ENCODE results near the gene CCDC88B.

Gene CCDC88B

DNA sequence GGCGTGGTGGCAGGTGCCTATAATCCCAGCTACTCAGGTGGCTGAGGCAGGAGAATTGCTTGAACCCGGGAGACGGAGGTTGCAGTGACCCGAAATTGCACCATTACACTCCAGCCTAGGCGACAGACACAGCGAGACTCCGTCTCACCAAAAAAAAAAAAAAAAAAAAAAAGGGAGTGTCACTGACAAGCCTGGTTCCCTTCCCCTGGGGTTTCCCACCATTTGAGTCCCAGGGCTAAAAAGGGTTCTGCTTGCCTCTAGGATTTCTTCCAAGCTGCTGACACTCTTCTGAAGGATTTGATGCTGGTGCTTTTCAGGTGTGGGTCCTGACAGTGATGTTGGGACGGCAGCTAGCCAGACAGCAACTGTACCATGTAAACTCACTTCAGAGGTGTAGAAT, 1.3 kb upstream of the CCDC88B start:
- H3K4me1 ChIP-seq, result no peaks in the 10 kb centered on the region
- no peaks in the 10 kb centered on the region for H3K79me2 ChIP-seq
- no peak overlapping the region for H2AFZ ChIP-seq
- no peaks in the 10 kb centered on the region for H3K27me3 ChIP-seq (ENCODE audit: control insufficient read depth, insufficient read depth, low read length)
- no peaks in the 10 kb centered on the region for H3K36me3 ChIP-seq (ENCODE audit: control insufficient read depth, insufficient read depth, low read length)
- no peak for TF ChIP-seq CTCF (IDR thresholded peaks at IDR 0.05)
- no peaks in the 10 kb centered on the region for H3K9me3 ChIP-seq (ENCODE audit: control insufficient read depth, low read length)
- H3K9ac ChIP-seq, result no peak overlapping the region
- H3K27ac ChIP-seq, result no peak overlapping the region
- H3K4me3 ChIP-seq (ENCODE audit: low read depth, low read length), result no peak overlapping the region
- no peak overlapping the region for H3K4me2 ChIP-seq (ENCODE audit: low read length)

DNA sequence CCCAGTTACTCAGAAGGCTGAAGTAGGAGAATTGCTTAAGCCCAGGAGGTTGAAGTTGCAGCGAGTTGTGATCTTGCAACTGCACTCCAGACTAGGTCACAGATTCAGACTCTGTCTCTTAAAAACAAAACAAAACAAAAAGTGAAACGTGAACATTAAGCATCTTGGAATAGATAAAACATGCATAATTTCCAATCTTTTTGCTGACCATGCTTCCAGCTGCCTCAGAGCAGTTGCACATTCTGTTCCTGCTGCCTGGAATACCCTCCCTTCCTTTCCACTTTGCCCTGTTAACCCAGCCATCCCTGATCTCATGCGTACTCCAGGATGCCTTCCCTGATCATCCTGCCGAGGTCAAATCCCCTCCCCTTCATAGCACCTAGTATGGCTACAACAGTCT, 718 bp upstream of the CCDC88B start:
- Histone ChIP-seq H3K4me1 (no peaks in the 10 kb centered on the region), H3K27me3 (ENCODE audit: control insufficient read depth, insufficient read depth, low read length) (no peaks in the 10 kb centered on the region), H3K9me3 (ENCODE audit: control insufficient read depth, low read length) (no peaks in the 10 kb centered on the region), H3K9ac (no peak overlapping the region), H2AFZ (no peak overlapping the region), H3K4me3 (ENCODE audit: low read depth, low read length) (no peak overlapping the region), H3K79me2 (no peaks in the 10 kb centered on the region), H3K27ac (no peak overlapping the region), H3K4me2 (ENCODE audit: low read length) (no peak overlapping the region), H3K36me3 (ENCODE audit: control insufficient read depth, insufficient read depth, low read length) (no peaks in the 10 kb centered on the region)
- no peak for TF ChIP-seq CTCF (IDR thresholded peaks at IDR 0.05)

DNA sequence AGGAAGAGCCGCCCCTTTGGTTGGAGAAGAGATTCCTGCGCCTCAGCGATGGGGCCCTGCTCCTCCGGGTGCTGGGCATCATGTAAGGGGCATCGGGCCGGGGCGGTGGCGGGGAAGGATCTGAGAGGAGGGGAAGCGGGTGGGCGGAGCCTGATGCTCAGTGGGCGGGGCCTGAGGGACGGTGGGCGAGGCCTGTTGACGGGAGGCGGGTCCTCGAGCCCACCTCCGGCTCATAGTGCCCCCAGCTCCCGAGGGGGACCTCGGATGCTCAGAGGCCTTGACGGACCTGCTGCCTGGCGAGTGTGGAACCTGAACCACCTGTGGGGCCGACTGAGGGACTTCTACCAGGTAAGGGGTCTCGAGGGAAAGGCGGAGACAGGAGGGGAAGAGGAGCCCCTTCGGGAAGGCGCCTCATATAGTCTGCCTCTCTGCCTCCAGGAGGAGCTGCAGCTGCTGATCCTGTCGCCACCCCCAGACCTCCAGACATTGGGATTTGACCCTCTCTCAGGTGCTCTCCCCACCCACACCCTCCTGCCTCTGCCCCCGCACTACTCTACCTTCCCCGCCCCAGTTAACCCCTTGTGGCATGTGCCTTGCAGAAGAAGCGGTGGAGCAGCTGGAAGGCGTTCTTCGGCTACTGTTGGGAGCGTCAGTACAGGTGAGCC, 799 bp downstream of the CCDC88B start:
- no peak overlapping the region for H3K27ac ChIP-seq
- no peak overlapping the region for H3K9ac ChIP-seq
- no peaks in the 10 kb centered on the region for H3K4me1 ChIP-seq
- no peak overlapping the region for H2AFZ ChIP-seq
- H3K27me3 ChIP-seq (ENCODE audit: control insufficient read depth, insufficient read depth, low read length), result no peaks in the 10 kb centered on the region
- no peaks in the 10 kb centered on the region for H3K79me2 ChIP-seq
- no peaks in the 10 kb centered on the region for H3K36me3 ChIP-seq (ENCODE audit: control insufficient read depth, insufficient read depth, low read length)
- TF ChIP-seq CTCF (IDR thresholded peaks at IDR 0.05), result no peak
- H3K4me2 ChIP-seq (ENCODE audit: low read length), result no peak overlapping the region
- no peak overlapping the region for H3K4me3 ChIP-seq (ENCODE audit: low read depth, low read length)
- H3K9me3 ChIP-seq (ENCODE audit: control insufficient read depth, low read length), result no peaks in the 10 kb centered on the region

GRCh38 chr11:64341429-64341828, 1.4 kb downstream of the CCDC88B start:
- H3K36me3 ChIP-seq (ENCODE audit: control insufficient read depth, insufficient read depth, low read length), result no peaks in the 10 kb centered on the region
- H3K4me2 ChIP-seq (ENCODE audit: low read length), result no peak overlapping the region
- TF ChIP-seq CTCF (IDR thresholded peaks at IDR 0.05), result no peak
- H3K27ac ChIP-seq, result no peak overlapping the region
- H2AFZ ChIP-seq, result no peak overlapping the region
- H3K4me1 ChIP-seq, result no peaks in the 10 kb centered on the region
- no peaks in the 10 kb centered on the region for H3K9me3 ChIP-seq (ENCODE audit: control insufficient read depth, low read length)
- no peak overlapping the region for H3K4me3 ChIP-seq (ENCODE audit: low read depth, low read length)
- H3K27me3 ChIP-seq (ENCODE audit: control insufficient read depth, insufficient read depth, low read length), result no peaks in the 10 kb centered on the region
- H3K79me2 ChIP-seq, result no peaks in the 10 kb centered on the region
- no peak overlapping the region for H3K9ac ChIP-seq

Measured in parathyroid adenoma (tissue), 2 donors.